Kasumi-1 (cell line): ENCODE data around the gene TMEM156.

ENCODE experiments used
- DNase-seq, 2 experiments: peaks; one replicate each; lab custom pipeline; 2025; lab: John Stamatoyannopoulos, UW

TMEM156 gene

DNA sequence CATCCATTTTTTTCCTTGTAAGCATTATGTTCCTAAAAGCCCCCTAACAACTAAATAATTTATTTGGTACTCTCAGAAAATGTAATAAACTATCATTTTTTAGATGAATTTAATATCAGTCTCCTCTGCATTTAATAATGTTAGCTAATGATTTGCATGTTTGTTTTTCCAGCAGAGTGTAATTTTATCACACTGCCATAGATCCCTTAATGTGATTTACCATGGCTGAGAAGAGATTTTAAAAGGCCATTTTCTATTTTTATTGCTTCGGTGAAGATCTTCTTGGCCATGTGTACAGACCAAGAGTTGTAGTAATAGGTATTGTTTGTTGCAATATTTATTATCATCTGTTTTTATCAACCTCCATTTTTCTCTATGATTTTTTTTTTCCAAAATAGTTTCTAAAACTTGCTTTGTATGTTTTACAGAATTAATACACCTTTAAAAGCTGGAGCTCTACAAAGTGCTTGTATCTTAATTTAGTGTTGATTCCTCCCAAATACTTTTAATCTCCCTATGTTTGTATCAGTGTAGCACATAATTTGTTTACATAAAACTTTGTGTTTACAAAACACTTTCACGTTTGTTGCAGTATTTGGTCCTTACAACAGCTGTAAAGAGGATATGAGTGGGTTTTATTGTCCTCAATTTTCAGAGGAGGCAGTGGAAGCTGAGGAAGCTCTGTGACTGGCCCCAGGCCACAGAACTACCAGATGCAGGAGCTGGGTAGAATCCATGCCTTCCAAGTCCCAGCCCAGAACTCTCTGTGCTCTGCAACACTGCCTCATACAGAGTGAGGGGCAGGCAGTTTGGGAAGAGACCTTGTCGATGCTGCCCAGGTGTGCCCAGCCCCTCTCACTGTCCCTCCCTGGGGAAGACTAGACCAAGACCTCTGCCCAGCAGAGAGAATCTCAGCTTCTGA lies 106.5 kb downstream of the TMEM156 start:
- no peak for DNase-seq

- DNase-seq = no peak
Measured at GRCh38 chr4:38924353-38924752, 107.9 kb downstream of the TMEM156 start.

- no peak for DNase-seq
Measured at GRCh38 chr4:38923746-38924145, 108.5 kb downstream of the TMEM156 start.

DNA sequence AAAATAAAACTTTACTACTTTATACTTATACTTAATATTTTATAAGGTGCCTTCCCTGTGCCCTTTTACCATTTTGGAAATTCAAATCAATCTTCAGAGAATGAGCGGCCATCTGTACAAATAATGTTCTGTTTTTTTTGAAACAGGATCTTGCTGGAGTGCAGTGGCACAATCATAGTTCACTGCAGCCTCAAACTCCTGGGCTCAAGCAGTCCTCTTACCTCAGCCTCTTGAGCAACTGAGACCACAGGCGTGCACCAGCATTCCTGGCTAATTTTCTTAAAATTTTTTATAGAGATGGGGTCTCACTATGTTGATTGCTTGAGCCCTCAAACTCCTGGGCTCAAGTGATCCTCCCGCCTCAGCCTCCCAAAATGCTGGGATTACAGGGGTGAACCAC lies 111.1 kb downstream of the TMEM156 start:
- no peak for DNase-seq

GRCh38 chr4:38920677-38921076 lies 111.5 kb downstream of the TMEM156 start:
- peak; percentile 25 to 33 for DNase-seq

DNA sequence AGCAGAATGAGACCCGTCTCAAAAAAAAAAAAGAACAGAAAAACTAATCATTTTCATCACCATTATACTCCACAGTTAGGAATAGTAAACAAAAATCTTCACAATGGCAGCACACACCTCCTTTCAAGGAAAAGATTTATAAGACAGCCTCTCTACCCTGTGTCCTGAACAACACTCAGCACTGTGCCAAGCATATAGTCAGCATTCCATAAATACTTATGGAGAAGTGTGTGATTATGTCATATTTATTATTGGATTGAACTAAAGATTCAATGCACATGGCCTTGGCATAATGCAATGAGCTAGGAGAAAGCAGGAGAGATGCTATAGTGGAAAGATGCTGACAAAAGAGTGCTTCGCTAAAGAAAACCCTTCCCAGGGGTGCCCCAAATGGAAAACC lies 112.0 kb downstream of the TMEM156 start:
- DNase-seq = no peak

GRCh38 chr4:38919494-38919893 lies 112.7 kb downstream of the TMEM156 start:
- no peak for DNase-seq

DNA sequence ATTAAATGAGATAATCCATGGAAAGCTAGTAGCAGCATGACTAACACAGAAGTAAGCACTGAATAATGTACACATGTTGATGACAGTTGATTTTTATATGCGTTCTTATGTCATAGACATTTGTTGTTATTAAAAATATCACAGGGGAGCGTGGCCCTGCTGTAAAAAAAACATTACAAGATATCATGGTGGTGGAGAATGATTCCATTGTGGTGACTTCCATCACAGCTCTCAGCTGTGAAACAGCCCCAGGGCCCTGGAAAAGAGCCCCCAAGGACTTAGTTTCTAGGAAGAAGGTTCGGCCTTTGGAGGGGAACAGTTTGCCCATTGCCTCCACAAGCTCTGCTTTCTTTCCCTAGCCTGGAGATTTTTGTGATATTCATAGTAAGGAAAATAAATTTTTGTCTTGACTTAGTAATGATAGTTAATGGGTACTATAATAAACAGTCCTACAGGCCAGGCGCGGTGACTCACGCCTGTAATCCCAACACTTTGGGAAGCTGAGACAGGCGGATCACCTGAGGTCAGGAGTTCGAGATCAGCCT lies 114.7 kb downstream of the TMEM156 start:
- DNase-seq = no peak
